HG02623 (cell line): ENCODE results near the gene COPS6.

Experiments
- ATAC-seq: cut with Tn5 transposase; IDR thresholded peaks from one replicate; pipeline ENCODE4 v1.9.1; 2021; ENCODE audit warnings: moderate library complexity; ENCODE audit not compliant: unreplicated experiment

Gene COPS6

DNA sequence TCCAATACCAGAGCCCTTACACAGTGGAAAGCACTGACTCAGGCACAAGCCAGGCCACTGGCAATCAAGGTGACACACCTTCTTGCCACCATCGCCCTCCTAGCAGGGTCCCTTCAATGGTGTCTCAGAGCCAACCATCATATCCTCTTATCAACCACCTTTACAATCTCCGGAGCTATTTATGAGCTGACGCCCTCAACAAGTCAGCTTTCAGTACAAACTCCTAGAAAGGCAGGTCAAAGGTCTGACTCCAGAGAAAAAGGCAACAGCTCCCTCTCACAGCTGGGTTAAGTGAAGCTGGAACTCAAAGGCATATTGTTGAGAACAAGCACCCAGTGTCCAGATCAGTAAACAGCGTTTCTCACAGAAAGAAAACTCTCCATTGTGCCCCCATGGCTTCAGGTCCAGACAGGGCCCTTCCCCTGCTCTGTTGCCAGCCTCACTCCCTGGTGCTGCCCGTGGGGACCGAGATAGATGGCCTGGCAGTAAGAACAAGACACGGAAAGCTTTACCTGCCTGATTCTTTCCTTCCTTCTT lies 9.7 kb upstream of the COPS6 start:
- no peak for ATAC-seq

DNA sequence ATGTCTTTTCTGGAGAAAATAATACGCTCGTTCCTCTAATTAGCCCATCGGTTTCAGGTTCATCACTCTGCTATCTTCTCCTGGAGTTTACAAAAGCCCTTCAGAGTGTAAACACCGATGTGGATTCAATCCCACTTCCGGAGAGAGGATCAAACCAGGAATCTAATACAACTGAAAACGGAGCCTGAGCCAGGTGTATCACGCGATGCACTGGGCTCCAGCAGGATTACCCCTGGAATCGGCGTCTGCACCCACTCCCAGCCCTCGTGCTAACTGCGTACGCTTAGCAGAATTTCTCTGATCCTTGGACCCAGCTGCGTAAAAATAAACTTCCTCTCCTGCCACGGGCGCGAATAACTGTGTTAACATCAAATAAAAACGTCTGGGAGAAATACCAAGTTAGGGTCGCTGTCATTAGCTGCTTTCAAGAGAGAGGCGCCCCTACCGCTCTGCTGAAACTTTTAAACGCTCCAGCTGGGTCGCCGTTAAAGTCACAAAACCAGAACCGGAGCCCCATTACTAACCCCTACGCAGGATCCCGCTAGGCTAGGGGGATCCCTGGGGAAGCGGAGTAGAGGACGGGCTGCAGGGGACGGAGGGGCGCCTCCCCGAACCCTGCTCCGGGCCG lies 7.7 kb upstream of the COPS6 start:
- no peak for ATAC-seq

DNA sequence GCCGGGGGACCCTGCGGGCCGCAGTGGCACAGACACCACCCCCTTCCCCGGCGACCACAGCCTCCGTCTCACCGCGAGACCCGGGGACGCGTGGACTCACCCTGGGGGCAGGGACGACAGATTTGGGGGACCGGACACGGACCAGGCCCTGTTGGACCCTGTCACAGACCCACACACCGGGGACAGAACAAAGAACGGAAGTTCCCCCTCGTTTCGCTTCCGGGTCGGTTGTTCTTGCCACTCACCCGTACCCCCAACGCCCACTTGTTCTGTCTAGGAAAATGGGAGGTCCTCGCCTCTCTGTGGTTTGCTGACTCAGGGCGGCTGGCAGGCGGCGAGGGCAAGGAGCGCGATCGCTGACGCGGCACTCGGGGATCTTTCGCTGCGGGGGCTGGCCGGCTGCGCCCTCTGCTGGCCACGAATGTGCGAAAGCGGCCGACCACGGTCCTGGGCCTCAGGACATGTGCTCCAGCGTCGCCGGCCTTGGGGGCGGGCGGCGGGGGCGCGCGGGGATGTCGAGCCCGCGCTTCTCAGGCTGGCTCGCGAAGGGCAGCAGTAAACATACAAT lies 7.2 kb upstream of the COPS6 start, which contains the start of gene ZNF3:
TSS of gene ZNF3 (minus strand) at position 189 of the 568 bp plus-strand sequence. CDS start 4,366 bp downstream, outside the sequence.
- peak; percentile 77 for ATAC-seq

DNA sequence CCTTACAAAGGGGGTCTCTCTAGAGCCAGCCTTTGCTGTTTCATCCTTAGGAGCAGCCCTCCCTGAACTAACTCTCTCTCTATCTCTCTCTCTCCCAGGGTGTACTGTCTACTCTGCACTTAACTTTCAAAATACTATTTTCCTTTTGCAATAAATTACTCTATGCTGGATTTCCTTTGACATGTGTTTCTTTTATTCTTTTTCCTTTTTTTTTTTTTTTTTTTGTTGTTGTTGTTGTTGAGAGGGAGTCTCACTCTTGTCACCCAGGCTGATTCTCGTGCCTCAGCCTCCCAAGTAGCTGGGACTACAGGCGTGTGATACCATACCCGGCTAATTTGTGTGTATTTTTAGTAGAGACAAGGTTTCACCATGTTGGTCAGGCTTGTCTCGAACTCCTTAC lies 5.8 kb upstream of the COPS6 start:
- no peak for ATAC-seq

DNA sequence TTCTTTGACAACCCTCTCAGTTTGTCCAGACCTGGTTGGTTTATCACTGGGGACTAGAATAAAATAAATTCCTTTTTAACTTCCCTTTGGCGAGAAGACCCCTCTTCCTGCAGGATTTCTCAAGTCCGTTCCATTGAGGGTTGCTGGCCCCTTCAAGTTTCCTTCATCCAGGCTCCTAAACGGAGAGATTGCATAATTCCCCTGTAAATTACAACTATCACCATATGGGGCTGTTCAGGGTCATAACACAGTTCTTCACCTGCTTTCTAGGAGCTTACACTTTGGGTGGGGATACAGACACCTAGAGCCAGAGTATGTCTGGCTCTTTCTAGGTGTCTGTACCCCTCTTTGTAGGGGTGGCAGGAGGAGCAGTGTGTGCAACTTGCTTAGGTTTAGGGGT lies 3.3 kb upstream of the COPS6 start:
- ATAC-seq: no peak

DNA sequence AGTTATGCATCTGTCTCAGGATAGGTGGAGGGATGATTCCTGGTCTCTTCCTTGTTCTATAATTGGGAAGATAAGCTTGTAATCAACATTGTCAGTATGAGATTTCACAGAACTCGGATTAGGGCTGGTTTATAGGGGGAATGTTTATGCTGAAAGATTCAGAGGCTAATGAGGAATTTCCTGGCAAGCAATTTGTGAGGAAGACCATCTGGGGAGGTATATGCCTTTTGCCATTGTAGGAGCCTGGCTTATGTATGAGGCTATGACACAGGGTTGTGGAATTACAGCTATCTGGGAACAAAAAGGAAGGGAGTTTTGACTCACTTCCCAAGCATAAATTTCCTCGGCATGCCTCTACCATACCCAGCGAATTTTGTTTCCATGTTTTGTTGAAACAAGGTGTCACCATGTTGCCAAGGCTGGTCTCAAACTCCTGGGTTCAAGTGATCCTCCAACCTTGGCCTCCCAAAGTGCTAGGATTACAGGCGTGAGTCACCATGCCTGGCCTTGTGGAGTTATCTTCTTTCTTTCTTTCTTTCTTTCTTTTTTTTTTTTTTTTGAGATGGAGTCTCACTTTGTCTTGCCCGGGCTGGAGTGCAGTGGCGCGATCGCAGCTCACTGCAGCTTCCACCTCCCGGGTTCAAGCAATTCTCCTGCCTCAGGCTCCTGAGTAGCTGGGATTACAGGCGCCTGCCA lies 1.6 kb upstream of the COPS6 start:
- ATAC-seq: no peak

DNA sequence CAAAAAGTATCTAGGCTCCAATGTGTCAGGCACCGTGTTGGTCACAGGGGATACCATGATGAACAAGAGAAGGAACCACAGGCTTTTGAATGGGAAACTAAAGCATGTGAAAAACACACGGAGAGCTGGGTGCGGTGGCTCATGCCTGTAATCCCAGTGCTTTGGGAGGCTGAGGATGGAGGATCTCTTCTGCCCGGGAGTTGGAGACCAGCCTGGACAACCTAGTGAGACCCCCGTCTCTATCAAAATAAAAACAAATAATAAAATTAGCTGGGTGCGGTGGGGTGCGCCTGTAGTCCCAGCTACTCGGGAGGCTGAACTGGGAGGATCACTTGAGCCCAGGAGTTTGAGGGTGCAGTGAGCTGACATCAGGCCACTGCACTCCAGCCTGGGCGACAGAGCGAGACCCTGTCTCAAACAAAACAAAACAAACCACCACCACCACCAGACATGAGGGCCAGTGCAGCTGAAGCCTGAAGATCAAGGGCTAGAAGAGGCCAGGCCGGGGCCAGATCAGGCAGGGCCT lies 611 bp upstream of the COPS6 start:
- ATAC-seq: no peak

DNA sequence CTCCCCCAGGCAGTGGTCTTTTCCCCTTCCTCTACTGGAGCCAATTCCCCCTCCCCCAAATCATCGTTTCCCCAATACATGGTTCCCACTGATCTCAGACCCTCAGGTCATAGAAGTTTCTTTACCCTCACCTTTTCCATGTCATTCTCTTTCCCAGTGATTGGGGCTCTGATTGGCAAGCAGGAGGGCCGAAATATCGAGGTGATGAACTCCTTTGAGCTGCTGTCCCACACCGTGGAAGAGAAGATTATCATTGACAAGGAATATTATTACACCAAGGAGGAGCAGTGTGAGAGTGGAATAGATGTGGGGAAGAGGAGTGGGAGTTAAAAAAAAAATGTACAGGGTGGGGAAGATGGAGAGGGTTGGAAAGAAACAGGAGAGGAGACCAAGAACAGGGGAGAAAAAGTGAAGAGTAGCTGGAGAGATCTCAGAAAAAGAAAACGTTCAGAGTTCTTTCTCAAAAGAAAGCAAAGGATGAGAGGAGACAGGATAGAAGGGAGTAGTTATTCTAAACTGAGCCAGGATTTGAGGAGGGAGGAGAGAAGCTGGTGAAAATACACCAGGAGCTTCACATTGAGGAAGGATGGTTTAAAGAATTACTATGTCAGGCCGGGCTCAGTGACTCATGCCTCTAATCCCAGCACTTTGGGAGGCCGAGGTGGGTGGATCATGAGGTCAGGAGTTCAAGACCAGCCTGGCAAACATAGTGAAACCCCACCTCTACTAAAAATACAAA lies 858 bp downstream of the COPS6 start:
- no peak for ATAC-seq

DNA sequence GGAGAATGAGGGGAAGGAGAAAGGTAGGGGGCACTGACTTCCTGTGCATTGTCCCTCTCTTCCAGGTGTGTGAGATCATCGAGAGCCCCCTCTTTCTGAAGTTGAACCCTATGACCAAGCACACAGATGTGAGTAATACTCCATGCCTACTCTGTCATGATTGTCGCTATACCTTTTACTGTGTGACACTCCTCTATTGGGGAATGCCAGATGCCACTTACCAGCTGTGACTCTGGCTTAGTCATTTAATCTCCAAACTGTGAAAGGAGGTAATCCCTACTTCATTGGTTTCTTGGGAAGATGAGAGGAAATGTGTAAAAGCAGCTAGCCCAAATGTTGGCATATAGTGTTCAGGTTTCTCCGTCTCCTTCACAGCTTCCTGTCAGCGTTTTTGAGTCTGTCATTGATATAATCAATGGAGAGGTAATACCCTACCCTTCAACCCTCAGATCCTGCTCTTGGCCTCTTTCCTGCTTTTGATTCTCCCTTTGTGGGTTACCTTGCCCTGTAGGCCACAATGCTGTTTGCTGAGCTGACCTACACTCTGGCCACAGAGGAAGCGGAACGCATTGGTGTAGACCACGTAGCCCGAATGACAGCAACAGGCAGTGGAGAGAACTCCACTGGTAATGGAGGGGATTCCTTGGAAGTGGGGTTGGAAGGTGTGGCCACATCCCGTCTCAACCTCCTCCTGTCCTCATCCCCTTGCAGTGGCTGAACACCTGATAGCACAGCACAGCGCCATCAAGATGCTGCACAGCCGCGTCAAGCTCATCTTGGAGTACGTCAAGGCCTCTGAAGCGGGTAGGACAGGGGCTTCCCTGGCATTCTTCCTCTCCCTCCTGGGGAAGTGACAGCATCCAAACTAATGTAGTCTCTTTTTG lies 2.0 kb downstream of the COPS6 start:
- ATAC-seq: no peak

DNA sequence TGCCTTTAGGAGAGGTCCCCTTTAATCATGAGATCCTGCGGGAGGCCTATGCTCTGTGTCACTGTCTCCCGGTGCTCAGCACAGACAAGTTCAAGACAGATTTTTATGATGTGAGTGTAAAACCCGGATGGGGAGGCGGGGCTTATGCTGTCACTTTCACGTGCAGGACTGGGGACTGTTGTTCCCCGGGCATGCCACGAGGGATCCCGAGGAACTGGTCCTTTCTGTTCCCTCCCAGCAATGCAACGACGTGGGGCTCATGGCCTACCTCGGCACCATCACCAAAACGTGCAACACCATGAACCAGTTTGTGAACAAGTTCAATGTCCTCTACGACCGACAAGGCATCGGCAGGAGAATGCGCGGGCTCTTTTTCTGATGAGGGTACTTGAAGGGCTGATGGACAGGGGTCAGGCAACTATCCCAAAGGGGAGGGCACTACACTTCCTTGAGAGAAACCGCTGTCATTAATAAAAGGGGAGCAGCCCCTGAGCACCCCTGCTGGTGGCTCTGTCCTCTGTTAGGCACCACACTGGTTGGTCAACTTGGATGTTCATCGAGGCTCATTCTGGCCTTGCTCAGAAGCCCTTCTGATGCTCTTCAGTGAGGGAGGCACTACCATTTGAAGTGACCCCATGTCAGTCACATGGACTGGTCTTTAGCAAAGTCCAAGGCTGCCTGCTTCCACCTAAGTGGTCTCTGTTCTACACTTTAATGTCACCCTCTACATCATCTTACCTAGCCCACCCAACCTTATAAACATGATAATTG lies 2.8 kb downstream of the COPS6 start:
- ATAC-seq: no peak

DNA sequence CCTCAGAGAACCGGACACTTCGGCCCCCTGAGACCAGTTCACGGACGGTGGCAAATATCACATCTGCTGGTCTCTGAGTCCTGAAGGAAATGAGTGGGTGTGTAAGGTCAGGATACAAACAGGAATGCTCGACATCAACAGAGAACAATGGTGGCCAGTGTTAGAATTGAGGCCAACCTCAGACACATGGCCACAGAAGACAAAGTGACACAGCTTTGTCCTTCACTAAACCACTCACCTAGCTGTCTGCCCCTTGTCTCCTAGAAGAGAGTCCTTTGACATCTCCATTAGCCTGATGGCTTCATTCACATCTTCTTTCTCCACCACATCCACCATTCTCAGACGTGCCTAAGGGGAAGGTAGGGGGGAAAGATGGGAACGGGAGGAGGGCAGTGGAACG lies 4.3 kb downstream of the COPS6 start:
- no peak for ATAC-seq

DNA sequence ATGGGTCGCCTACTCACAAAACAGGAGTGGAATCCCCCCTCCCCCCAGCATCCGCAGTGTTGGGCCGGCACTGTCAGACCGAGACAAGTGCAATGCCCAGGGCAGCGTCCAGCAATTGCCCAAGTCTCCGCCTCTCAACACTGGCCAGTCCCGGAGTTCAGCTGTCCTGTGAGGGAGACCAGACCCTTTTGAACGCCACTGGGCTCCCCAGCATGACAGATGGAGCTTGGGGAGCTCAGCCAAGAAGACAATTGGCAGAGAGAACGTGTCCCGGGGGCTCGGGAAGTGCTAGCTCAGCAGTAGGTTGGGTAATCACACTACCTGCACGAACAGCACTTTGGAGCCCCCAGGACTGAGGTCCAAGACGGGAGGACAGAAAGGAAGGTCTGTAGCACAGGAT lies 4.7 kb downstream of the COPS6 start:
- ATAC-seq: no peak

DNA sequence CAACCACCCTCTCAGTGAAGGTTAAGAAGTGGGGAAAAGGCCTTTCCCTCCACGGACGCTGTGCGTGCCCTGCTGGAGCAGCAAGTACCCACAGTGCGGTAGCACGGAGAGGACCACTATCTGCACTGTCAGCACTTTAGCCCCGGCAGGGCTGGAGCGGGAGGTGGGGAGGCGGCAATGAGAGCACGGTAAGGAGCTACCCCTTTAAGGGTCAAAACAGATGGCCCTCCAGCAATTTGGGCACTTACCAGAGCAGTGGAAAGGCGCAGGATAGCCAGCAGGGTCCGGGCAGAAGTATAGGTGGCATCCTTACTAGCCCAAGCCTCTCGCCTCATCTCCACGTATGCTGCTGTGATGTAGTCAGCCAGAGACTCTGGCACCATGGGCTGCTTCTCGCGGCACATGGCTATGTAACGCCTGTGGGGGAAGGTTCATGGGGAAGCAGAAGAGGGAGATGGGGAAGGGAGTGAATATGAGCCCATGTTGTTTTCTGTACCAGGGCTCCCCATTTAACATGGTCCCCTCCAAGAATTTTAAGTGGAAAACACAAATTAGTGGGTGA lies 5.2 kb downstream of the COPS6 start:
- ATAC-seq: no peak

DNA sequence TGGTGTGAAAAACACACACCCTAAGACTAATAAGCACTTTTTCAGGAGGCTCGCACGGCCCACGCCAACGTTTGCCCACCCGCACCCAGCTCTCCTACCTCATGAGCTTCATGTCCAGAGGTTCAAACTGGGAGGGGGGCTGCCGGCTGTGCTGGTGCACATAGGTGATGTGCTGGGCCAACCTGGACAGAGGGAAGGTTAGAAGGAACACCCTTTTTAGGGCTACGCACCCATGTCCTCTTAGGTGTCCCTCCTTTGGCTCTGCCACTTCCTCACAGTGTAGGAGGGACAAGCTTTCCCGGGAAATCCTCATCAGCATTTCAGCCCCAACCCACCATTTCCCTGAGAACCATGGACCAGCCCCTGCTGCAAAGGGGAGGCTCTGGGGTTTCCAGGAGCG lies 6.5 kb downstream of the COPS6 start:
- ATAC-seq: no peak

DNA sequence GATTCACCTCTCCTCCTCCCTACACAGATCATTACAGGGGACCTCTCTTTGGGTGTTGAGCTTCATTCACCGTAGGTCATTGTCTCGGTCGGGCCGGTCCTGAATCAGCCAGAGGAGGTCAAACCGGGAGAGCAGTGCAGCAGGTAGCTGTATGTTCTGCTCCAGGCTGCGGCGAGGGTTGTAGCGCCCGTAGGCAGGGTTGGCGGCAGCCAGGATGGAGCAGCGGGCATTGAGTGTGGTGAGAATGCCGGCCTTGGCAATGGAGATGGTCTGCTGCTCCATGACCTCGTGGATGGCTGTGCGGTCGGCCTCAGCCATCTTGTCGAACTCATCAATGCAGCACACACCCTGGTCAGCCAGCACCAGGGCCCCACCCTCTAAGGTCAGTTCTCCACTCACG lies 6.9 kb downstream of the COPS6 start:
- ATAC-seq: no peak

DNA sequence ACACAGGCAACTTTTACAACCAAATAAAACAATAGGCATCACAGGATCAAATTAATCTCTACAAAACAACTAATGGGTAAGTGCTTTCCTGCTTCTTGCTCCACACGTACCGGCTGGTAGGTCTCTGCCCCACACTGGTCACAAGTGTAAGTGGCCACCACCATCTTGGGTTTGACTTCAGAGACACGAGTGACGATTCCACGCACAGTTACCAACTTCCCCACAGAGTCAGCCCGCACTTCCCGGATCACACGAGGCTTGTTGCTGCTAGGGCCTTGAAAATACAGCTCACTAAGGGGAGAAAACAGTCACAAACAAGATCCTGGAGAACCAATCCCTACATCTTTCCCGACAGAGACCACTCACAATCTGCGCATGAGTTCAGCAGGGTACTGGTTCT lies 10.1 kb downstream of the COPS6 start:
- ATAC-seq: no peak

DNA sequence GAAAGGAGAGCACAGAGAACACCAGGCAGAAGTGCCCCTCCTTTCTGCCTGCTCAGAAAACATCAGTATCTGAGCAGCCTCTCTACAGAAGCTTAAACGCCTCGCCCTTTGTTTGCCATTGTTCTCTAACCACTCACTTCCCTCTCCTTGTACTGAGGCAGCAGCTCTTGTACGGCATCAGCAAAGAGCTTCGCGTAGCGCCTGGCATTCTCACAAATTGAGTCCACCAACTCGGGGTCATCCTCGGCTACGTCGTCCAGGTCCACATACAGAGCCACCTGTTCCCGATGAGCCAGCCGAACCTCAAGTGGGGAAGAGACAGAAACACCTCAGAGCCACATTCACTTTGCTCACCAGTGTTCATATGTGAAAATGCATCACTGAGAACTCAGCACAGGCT lies 10.7 kb downstream of the COPS6 start:
- ATAC-seq: no peak

DNA sequence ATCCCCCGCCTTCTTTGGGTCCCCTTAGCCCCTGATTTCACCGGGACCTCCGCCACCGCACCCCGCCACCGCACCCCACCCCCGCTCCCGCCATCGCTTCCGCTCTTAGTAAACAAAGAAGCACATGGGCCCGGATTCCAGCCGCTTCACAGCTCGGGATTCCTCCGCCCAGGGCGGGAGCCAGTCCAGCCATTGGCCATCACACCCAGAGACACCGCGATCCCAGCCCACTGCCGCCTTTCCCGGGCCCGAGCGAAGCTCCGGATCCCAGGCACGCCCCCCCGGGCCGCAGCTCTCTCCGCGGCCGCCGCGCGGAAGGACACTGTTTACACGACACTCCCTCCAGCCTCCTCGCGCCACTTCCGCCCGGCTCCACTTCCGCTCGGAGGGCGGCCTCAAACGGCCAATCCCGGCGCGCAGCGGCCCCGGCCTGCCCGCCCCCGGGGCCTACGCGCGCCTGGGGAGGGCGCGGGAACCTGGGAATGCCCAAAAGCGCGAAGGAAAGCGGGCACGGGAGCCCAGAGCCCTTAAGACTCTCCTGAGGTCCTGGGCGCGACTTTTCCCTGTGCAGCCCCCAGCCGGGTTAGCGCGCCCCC lies 11.7 kb downstream of the COPS6 start:
- ATAC-seq: peak; percentile 69
